ENCODE measurements around the gene PGA4.
"Not testable (repeated sequence)": the region's sequence is repeated elsewhere in the genome, so short reads cannot be mapped to it uniquely, and the experiment has no call there.

PGA4 gene

GRCh38 chr11:61207636-61208310, 14.4 kb upstream of the PGA4 start:
- not testable (repeated sequence) for FAIRE-seq

- not testable (repeated sequence) for FAIRE-seq
Measured at GRCh38 chr11:61210629-61211028, 11.5 kb upstream of the PGA4 start.

GRCh38 chr11:61211327-61211952, 10.7 kb upstream of the PGA4 start:
- FAIRE-seq: not testable (repeated sequence)

- not testable (repeated sequence) for FAIRE-seq
Measured at GRCh38 chr11:61212202-61212601, 9.9 kb upstream of the PGA4 start.

GRCh38 chr11:61213711-61214324, 8.3 kb upstream of the PGA4 start:
- FAIRE-seq: not testable (repeated sequence)

- FAIRE-seq: not testable (repeated sequence)
Measured at GRCh38 chr11:61218306-61218705, 3.8 kb upstream of the PGA4 start.

- not testable (repeated sequence) for FAIRE-seq
Measured at GRCh38 chr11:61219016-61219415, 3.1 kb upstream of the PGA4 start.

GRCh38 chr11:61222692-61223091, 545 bp downstream of the PGA4 start:
- not testable (repeated sequence) for FAIRE-seq

- not testable (repeated sequence) for FAIRE-seq
Measured at GRCh38 chr11:61226457-61227137, 4.5 kb downstream of the PGA4 start.

GRCh38 chr11:61229458-61229857, 7.3 kb downstream of the PGA4 start:
- not testable (repeated sequence) for FAIRE-seq

GRCh38 chr11:61231033-61231432, 8.9 kb downstream of the PGA4 start:
- FAIRE-seq: not testable (repeated sequence)

GRCh38 chr11:61231585-61231984, 9.4 kb downstream of the PGA4 start:
- not testable (repeated sequence) for FAIRE-seq

- FAIRE-seq: not testable (repeated sequence)
Measured at GRCh38 chr11:61232548-61233145, 10.5 kb downstream of the PGA4 start.

- FAIRE-seq: not testable (repeated sequence)
Measured at GRCh38 chr11:61237130-61237529, 15.0 kb downstream of the PGA4 start.

GRCh38 chr11:61240288-61240687, 18.1 kb downstream of the PGA4 start:
- not testable (repeated sequence) for FAIRE-seq

GRCh38 chr11:61240875-61241274, 18.7 kb downstream of the PGA4 start, which contains the start of gene PGA5:
PGA5 (plus strand) TSS chr11:61241175; CDS start chr11:61241227, 52 bp downstream.
- not testable (repeated sequence) for FAIRE-seq

- not testable (repeated sequence) for FAIRE-seq
Measured at GRCh38 chr11:61241526-61241925, 19.4 kb downstream of the PGA4 start.

GRCh38 chr11:61245284-61245964, 23.3 kb downstream of the PGA4 start:
- not testable (repeated sequence) for FAIRE-seq

GRCh38 chr11:61248071-61248470, 25.9 kb downstream of the PGA4 start:
- FAIRE-seq: not testable (repeated sequence)

- not testable (repeated sequence) for FAIRE-seq
Measured at GRCh38 chr11:61249201-61249600, 27.1 kb downstream of the PGA4 start.

GRCh38 chr11:61250796-61251765, 28.9 kb downstream of the PGA4 start:
- FAIRE-seq: not testable (repeated sequence)
